T-helper 1 cell treated with Interleukin-12 subunit alpha and Interleukin-12 subunit beta and Interleukin-4 antibody, amounts not matched to agents 30 ng/mL and 1 ng/mL, for 36 hours (primary cell): ENCODE results near the gene ALDH1L2. TPM values are rescaled to one million over a fixed set of nuclear protein-coding genes. Genes with fewer than 3 reads are reported as not detected.

ENCODE experiments used
- intact Hi-C: fragments of 100-400 bp; cut with micrococcal nuclease; formaldehyde crosslinking; loops from one replicate; pipeline ENCODE4 v1.15.1; 2024
- total RNA-seq: library from RNA; stranded (reverse); gene quantifications from 2 replicates; pipeline ENCODE4 v1.2.3, GENCODE V29; 2022

The ALDH1L2 gene
- total RNA-seq, 1 donor from 2014 or later, result 0.78 TPM

DNA sequence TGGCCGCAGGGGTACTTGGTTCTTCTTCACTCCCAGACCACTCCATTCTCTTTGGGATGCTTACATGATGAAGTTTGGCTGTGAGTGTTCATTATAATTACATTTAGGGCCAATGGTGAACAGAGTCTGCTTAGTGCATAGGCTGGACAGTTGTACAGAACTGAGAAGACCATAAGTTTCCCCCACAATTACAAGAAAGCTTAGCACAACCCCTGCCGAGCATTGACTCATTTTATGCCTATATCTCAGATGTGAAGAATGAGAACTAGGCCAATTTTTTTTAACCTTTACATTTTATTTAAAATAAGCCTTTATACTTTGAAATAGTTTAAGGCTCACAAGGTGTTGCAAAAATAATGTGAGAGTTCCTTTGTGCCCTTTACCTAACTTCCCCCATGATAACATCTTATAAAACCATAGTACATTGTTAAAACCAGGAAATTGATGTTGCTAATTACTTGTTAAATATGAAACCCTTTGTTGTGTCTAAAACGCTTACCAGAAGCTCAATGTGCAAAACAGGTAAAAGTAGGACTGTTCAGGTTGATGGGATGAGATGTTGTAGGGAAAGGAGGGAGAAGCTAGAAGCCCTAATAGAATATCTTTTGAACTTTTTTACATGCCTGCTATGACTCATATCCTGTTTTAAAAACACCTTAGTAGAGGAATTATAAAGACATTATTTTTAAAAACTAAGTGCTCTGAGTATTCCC, 47.2 kb downstream of the ALDH1L2 start:
- intact Hi-C loops, result loop anchor here (5.0 kb wide), 1 partner anchor 50 kb away; the partner anchor contains the start of gene NOPCHAP1

DNA sequence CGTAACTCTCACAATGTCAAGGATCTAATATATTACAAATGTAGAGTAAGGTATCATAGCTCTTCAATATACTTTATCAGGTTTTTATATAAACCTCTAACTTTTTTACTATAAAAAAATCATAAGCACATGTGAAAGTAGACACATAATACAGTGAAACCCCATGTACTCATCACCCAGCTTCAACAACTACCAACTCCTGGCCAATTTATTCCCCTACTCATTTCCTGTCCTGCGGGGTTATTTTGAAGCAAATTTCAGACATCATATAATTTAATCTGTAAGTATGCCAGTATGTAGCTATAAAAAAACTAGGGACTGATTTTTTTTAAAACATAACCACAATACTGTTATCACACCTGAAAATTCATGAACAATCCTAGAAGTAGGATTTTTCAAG, 50.4 kb downstream of the ALDH1L2 start:
- intact Hi-C loops, result no loop called here

DNA sequence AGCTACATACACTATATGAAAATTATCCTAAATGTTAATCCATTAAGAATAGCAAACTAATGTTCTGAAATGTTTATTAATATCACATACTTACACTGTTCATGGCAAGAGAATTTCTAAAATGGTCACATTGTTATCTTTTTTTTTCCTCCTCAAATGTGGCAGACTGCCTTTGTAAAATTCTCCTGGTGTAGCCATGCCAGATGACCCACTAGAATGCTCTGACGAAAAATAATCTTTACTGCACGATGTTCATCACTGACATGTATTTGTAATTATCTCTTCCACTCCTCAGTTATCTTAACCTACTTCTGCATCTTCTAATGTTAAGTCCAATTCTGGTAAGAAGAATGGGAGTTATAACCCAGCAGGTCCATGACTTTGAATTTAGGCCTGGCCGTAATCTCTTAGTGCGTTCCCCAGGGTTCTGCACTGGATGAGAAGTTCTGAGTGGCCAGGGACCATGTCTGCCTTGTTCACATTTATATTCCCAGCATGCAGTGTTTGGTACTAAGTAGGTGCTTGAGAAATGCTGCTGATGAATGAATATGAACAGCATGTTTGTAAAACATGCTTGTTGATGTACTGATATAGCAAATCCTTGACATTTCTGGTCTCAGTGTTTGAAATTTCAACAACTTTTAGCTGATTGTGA, 51.4 kb downstream of the ALDH1L2 start:
- intact Hi-C loops, result no loop called here

DNA sequence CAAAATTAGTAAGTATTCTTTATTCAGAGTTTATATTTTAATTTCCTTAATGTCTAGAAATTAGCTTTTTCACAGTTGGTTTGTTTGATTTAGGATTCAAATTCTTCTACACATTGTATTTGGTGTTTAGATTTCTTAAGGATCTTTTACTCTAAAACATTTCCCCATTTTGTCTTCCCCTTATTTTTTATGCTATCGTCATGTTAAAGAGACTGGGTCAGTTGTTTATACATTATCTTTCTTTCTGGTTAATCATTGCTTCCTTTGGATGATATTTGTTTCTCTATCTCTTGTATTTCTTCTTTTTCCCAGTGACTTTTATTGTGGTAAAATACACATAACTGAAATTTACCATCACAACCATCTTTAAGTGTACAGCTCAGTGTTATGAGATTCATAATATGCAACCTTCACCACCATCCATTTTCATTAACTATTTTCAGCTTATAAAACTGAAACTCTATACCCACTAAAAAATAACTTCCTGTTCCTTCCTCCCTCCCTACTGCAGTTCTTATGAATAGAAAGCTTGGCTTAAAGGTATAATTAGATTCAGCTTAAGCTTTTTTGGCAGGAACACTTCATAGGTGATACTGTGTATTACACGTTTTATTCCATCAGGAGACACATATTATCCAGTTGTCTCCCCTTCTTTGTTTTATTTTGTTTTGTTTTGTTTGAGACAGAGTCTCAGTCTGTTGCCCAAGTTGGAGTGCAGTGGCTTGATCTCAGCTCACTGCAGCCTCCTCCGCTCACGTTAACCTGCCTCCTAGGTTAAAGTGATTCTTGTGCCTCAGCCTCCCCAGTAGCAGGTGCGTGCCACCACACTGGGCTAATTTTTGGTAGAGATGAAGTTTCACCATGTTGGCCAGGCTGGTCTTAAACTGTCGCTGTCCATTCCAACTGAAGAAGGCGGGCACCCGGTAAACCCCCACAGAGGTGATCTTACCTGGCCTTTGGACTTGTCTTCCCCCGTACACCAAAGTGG, 53.1 kb downstream of the ALDH1L2 start:
- intact Hi-C loops, result no loop called here

DNA sequence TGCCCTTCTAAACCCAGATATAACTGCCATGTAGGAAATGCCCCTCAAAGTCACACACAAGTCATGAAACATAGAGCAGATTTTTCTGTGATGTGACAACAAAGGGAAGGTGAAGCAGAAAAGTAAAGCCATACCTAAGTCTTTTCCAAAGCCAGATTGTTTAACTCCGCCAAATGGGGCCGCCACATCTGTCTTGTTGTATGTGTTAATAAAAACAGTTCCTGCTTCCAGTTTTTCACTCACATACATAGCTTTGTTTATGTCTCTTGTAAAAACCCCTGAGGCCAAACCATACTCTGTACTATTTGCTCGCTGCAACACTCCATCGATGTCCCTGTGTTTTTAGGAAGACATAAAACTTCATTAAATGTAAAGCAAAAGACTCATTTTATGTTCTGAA, 57.8 kb downstream of the ALDH1L2 start:
- intact Hi-C loops, result no loop called here

DNA sequence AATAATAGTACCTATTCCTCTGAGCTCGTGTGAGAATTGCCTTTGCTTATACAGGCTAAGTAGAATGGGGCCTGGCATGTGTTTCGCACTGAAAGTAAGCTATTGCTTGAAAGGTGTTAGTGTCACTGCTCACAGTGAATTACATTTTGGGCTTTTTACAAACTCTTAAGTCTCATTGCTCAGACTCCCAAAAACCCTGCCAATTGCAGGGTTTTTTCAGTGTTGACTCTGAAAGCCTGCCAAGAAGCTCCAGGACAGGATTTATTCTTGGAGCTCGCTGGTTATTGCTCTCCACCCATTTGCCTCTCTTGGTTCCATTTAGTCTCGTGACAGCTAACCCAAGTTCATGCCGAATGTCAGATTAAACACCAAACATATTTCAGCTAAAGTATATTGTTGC, 58.4 kb downstream of the ALDH1L2 start:
- intact Hi-C loops, result no loop called here

DNA sequence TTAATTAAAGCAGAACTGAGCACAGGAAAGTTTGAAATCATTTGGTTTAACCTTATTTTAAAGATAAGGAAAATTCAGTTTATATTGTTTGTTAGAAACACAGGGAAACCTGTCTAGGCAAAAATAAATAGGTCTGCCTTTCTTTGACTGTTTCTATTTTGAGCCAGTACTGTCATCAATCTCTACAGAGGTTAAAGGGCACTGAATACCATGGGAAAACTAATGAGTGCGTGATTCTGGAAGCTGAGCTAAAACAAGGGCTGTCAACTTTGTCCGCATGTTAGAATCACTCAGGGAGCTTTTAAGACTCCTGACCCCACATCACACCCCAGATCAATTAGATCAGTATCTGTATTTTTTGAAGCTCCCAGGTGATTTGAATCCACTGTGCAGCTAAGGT, 59.3 kb downstream of the ALDH1L2 start:
- intact Hi-C loops, result no loop called here

DNA sequence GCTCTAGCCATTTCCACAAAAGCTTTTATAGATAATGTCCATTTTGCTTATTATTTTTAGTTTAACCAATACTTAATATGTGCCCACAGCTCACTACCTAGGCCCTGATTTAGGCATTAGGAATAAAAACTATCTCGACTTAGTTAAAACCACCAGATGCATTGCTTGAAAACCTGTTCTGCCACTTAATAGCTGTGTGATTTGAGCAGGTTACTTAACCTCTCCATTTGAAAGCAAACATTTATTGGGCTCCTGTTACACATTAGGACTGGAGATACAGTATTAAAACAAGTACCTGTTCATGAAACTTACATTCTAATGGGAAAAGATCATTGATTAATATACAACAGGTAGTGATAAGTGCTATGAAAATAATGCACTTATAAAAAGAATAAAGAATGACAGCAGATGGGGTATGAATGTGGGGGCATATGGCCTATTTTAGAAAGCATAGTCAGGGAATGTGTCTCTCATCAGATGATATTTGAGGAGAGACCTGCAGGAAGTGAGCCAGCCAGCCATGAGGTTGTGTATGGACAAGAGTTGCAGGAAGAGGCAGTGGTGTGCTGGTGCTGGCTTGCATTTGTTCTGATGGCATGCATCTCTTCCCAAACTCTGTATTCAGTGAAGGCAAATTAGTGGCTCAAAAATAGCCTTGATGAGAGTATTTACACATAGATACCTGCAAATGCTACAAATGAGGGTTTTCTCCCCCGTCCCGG, 63.9 kb downstream of the ALDH1L2 start:
- intact Hi-C loops, result no loop called here

DNA sequence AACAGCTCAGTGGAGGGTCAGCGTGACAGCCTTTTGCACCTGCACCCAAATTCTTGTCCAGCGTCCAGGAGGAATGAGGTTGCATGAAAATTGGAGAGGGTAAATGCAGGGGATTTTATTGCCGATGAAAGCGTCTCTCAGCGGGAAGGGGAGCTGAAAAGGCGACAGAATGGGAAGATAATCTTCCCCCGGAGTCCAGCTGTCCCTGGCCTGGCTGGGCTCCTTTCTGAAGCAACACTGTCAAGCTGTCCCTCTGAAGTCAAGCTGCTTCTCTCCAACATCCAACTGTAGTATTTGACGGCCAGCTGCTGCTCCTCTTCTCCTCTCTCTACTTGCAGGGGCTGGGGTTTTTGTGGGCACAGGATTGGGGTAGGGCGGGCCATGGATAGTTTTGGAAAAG, 65.5 kb downstream of the ALDH1L2 start:
- intact Hi-C loops, result no loop called here

DNA sequence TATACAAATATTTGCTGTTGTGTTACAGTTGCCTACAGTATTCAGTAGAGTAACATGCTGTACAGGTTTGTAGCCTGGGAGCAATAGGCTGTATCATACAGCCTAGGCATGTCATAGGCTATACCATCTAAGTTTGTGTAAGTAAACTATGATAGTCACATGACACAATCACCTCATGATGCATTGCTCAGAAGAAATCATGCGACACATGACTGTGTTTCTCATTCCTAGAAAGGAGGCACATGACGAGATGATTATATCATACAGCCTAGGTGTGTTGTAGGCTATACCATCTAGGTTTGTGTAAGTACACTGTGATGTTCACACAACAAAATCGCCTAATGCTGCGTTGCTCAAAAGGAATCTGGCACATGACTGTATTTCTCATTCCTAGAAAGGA, 66.2 kb downstream of the ALDH1L2 start:
- intact Hi-C loops, result no loop called here

DNA sequence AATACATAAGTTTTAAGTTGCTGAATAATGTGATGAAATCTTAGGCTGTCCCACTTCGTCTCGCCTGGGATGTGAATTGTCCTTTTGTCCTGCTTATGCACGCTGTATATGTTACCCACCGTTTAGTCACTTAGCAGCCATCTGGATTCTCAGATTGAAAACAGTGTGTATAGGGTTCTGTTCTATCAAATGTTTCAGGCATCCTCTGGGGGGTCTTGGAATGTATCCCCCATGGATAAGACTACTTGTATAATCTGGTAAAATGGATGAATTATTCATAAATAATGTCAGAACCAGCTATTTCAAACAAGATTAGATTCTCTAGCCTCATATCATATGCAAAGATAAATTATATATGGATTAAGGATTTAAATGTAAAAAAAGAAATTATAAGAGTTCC, 68.7 kb downstream of the ALDH1L2 start:
- intact Hi-C loops, result no loop called here

DNA sequence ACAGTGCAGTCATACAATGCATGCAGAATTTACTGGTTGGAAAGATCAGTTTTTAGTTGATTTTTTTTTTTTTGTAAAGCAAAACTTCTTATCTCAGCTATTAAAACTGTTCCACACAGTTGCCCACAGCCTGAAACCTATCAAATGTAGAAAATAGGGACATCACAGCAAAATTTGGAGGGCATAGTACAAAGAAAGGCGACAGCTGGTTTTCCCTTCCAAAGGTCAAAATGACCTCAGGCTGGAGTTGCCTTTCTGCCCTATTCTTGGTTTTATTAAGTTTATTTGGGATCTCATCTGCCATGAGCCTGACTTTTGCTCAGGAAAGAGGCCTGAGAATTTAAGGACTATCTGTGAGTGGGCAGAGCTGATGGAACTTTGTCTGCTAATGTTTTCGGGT, 69.7 kb downstream of the ALDH1L2 start:
- intact Hi-C loops, result no loop called here

DNA sequence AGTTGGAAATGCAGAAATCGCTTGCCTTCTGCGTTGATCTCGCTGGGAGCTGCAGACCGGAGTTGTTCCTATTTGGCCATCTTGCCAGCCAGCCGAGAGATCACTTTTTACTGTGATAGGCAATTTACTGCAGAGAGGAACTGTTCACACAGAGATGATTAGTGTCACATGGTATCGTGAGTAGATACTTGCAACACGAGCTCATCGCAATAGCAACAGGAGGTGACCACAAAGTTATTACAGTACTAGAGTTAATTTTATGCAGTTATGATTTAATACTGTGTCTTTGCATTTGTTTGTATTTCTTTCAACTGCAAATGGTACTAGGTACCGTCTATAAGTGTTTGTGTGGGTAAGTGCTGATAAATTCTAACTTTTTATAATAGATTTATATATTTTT, 70.4 kb downstream of the ALDH1L2 start:
- intact Hi-C loops, result no loop called here

DNA sequence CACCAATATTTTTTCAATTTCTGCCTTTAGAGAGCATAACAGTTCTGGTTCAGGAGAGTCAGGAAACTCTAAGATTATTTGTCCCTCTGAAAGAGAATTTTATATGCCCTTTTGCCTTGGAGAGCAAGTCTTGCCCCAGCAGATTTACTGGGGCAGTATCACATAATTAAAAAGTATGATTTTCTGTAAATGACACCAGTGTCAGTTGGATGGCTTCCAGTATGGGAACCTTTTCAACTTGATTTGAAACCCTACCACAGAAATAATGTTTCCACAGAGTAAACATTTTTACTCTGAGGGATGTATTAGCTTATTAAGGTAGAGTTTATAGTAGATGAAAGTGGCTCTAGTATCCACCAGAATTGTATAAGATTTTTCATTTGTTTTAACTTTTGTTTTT, 82.8 kb downstream of the ALDH1L2 start:
- intact Hi-C loops, result no loop called here

DNA sequence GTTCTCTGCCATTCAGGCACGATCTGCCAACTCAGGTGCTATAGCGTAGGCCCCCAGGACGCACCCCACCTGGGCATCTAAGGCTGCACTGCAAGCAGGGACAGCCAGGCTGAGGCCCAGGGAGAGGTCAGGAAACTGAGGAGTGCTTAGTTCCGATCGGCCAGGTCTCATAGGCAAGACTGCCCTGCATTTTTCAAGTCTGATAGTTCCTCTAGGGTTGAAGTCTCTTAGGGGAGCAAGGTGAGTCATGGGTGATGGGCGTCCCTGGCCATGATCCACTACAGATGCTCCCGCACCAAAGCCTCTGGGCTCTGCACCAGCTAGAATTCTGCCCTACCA, 84.9 kb downstream of the ALDH1L2 start:
- intact Hi-C loops, result no loop called here

DNA sequence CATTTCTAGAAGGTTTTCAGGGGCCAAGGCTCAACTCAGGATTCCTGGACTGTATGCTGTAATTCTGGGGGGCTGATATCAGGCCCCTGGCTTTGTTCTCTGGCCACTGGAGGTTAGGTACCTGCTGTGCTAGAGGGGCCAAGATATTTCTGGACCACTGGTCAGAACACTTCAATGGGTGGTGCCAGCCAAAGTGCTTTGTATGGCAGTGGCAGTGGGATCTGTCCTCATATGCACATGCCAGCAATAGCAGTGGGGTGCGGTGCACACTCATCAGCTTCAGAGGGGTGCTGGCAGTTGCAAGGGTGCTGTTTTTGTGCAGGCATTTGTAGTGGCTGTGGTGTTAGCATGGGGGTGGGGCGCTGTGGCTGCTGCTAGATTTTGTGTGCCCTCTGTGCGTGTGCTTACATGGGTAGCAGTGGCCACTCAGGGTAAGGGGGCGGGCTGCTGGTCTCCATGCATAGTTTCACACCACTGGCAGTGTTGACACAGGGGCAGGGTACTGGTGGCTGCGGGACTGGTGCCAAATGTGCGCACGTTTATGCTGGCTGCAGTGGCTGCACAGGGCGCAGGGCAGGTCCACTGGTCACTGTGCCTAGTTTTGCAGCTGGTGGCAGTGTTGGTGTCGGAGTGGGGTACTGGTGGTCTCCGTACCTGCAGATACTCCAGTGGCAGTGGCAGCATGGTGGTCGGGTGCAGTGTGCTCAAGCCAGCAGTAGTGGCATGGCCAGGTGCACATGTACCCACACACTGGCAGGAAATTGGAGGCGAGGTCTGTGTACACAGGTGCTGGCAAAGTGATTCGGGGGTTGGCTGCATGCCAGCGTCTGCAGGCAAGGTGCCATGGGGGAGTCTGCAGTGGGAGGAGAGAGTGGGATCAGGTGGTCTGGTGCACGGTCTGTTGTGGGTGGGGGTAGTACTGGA, 85.6 kb downstream of the ALDH1L2 start:
- intact Hi-C loops, result no loop called here

DNA sequence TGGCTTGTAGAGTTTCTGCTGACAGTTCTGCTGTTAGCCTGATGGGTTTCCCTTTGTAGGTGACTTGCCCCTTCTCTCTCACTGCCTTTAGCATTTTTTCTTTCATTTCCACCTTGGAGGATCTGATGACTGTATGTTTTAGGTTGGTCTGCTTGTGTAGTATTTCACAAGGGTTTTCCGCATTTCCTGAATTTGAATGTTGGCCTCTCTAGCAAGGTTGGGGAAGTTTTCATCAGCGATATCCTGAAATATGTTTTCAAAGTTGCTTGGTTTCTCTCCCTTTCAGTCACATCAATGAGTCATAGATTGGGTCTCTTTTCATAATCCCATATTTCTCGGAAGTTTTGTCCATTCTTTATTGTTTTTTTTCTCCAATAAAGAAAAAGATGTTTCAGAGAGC, 86.7 kb downstream of the ALDH1L2 start:
- intact Hi-C loops, result no loop called here

DNA sequence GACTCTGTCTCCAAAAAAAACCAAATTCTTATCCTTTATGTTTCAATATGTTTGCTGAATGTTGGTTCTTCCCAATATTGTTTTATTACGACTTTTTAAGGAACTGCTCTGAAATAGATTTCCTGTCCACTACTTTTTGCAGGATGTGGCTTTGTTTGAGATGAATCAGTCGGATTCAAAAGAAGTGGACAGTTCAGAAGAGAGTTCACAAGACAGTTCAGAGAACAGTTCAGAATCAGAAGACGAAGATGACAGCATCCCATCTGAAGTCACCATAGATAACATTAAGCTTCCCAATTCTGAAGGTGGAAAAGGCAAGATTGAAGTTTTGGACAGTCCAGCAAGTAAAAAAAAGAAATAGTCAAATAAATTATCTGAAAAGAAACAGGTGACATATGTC, 89.9 kb downstream of the ALDH1L2 start:
- intact Hi-C loops, result no loop called here

DNA sequence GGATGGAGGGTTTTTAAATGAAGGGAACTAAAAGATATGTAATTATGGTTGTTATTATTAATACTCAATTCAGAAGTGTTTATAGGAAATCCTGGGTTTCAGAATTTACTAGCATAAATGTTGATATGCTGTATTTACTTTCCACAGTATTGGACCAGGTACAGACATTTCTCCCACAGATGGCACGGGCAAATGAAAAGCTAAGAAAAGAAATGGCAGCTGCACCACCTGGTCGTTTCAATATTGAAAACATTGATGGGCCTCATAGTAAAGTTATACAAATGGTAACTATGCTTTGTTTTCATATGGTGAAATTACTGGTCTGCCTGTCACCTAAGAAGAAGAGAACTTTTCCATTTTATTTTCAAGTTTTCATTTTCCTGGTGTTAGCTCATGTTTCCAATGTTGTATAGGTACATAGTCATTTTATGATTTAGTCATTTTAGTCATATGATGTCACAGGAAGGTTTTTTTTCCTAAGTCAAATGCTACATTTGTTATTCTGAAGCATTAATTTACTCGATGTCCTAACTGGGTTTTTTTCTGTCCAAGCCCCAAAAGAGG, 92.6 kb downstream of the ALDH1L2 start:
- intact Hi-C loops, result no loop called here

DNA sequence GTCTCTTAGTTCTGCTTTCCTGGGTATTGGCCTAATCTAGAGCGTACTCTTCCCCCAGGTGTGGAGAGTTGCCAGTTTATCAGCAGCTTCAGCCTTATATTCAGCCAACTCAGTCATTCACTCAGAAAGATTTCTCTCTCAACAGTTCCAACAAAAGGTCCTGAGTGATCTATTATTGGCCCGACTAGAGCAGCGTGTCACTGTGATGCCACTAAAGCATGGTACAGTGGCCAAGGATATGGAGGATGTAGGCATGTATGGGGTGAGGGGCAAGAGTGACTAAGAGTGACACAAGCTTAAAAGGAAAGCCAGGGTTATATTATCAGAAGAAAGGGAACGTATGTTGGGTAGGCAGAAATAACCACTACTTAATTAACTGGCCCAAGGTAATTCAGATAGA, 93.3 kb downstream of the ALDH1L2 start:
- intact Hi-C loops, result no loop called here
